K562 (cell line): ENCODE data around the gene ISL1. TPM values are rescaled to one million over a fixed set of nuclear protein-coding genes. Genes with fewer than 3 reads are reported as not detected.
A peak's percentile ranks its signal among the peaks of the same experiment; 100 is the strongest.

Experiments used
- ATAC-seq: fragments of 200-7000 bp; cut with Tn5 transposase; 3 replicates; pipeline ENCODE4 v1.9.1; 2020; ENCODE audit warnings: moderate library complexity
- BruUV-seq: library from RNA; stranded (reverse); fragments of 400-500 nt; replicated peaks from 2 replicates; lab custom pipeline; 2021; lab: Mats Ljungman, UMichigan
- CTCF ChIA-PET: fragments of 300-600 bp; formaldehyde crosslinking; extraction: SDS; loops from one replicate; lab custom pipeline; 2021; ENCODE audit warnings: low intra/inter-chr PET ratio; lab: Yijun Ruan, JAX
- POLR2A ChIA-PET: fragments of 300-600, 350-650 bp; sonication (Branson Sonifier 250); formaldehyde crosslinking; extraction: SDS; loops from one replicate; lab custom pipeline; 2021; ENCODE audit warnings: antibody characterized with exemption, inconsistent platforms; lab: Yijun Ruan, JAX
- DNase-seq, 4 experiments: peaks; one replicate each; pipeline versions ENCODE4 v3.0.0 to v3.0.0-alpha.2; 2011 to 2018; ENCODE audit warnings: low spot score in 3 of 4, mixed read lengths in 3 of 4; ENCODE audit errors: extremely low read depth in 1 of 4
- FAIRE-seq: peaks from 2 replicates; lab custom pipeline; 2011; peaks lifted over from hg19 to GRCh38; lab: Jason Lieb, UNC
- H2AFZ ChIP-seq: 2 replicates; pipeline ENCODE4 v1.6.0; 2011; ENCODE audit warnings: low read depth, low read length, control low read depth, inconsistent platforms
- H3K27ac ChIP-seq: fragments of 200-600 bp; 3 replicates; pipeline ENCODE4 v1.8.0; 2011; ENCODE audit warnings: low read depth, mild to moderate bottlenecking, control low read depth, inconsistent platforms, low read length, moderate library complexity, mixed read lengths; ENCODE audit errors: extremely low read depth
- H3K27me3 ChIP-seq, 2 experiments: fragments of 300-600 bp in 1 of 2; 2 replicates in 1 of 2; 3 replicates in 1 of 2; pipeline versions ENCODE4 v1.6.0 to v1.8.0; 2011; ENCODE audit warnings: inconsistent platforms in 2 of 2, low read length in 2 of 2, mild to moderate bottlenecking in 1 of 2, mixed read lengths in 1 of 2, moderate library complexity in 1 of 2; ENCODE audit not compliant: control insufficient read depth in 2 of 2, insufficient read depth in 2 of 2
- H3K36me3 ChIP-seq: fragments of 300-600 bp; 3 replicates; pipeline ENCODE4 v1.8.0; 2011; ENCODE audit warnings: mild to moderate bottlenecking, low read length, inconsistent platforms; ENCODE audit not compliant: control insufficient read depth, insufficient read depth
- H3K4me1 ChIP-seq, 2 experiments: fragments of 200-600 bp in 1 of 2; replicated peaks in 1 of 2; 2 replicates in 1 of 2; 3 replicates in 1 of 2; pipeline versions ENCODE4 v1.5.1 to v1.8.0; 2011; ENCODE audit warnings: inconsistent platforms in 2 of 2, low read length in 2 of 2, mild to moderate bottlenecking in 1 of 2, mixed read lengths in 1 of 2, moderate library complexity in 1 of 2; ENCODE audit not compliant: control insufficient read depth in 2 of 2, insufficient read depth in 2 of 2
- H3K4me2 ChIP-seq: 2 replicates; pipeline ENCODE4 v1.6.1; 2011; ENCODE audit warnings: low read length, control low read depth, inconsistent platforms, mixed read lengths; ENCODE audit not compliant: insufficient read depth
- H3K4me3 ChIP-seq: fragments of 200-600 bp; sonication (generic), shearing (Covaris generic); 2 replicates; pipeline ENCODE4 v1.5.1; 2016; ENCODE audit warnings: control low read depth, inconsistent platforms
- H3K79me2 ChIP-seq: fragments of 200-600 bp; 3 replicates; pipeline ENCODE4 v1.8.0; 2011; ENCODE audit warnings: low read length, inconsistent platforms; ENCODE audit not compliant: control insufficient read depth, insufficient read depth
- H3K9ac ChIP-seq, 2 experiments: 2 replicates each; pipeline versions ENCODE4 v1.6.0 to v1.6.1; 2011; ENCODE audit warnings: low read depth in 2 of 2, low read length in 2 of 2, control low read depth in 1 of 2, inconsistent platforms in 1 of 2, mild to moderate bottlenecking in 1 of 2, mixed read lengths in 1 of 2; ENCODE audit not compliant: insufficient read depth in 1 of 2
- H3K9me1 ChIP-seq: one replicate; pipeline ENCODE4 v1.6.0; 2011; ENCODE audit warnings: inconsistent platforms, mild to moderate bottlenecking, low read length, moderate library complexity; ENCODE audit not compliant: control insufficient read depth, insufficient read depth
- H3K9me3 ChIP-seq: replicated peaks from 2 replicates; pipeline ENCODE4 v1.5.1; 2011; ENCODE audit warnings: low read depth, low read length, inconsistent platforms; ENCODE audit not compliant: control insufficient read depth, insufficient read depth
- H4K20me1 ChIP-seq: replicated peaks from 2 replicates; pipeline ENCODE4 v1.6.1; 2011; ENCODE audit warnings: low read length, inconsistent platforms, mixed read lengths; ENCODE audit not compliant: control insufficient read depth, insufficient read depth
- CTCF ChIP-seq, 3 experiments: IDR thresholded peaks in 2 of 3; conservative IDR thresholded peaks in 1 of 3; 2 replicates each; pipeline ENCODE4 v1.5.1; 2011 to 2012; ENCODE audit warnings: low read length in 3 of 3, mild to moderate bottlenecking in 3 of 3, control low read depth in 2 of 3, improper control_type of control experiment in 1 of 3, inconsistent platforms in 1 of 3, low read depth in 1 of 3, mixed read lengths in 1 of 3, moderate library complexity in 1 of 3; ENCODE audit not compliant: insufficient read depth in 2 of 3
- E2F1 ChIP-seq: sonication (generic); formaldehyde crosslinking; IDR thresholded peaks from 2 replicates; pipeline ENCODE4 v1.8.1; 2023; ENCODE audit warnings: mild to moderate bottlenecking, missing genetic modification reagents, moderate library complexity
- MAFF ChIP-seq: IDR thresholded peaks from 2 replicates; pipeline ENCODE4 v1.6.1; 2012; ENCODE audit warnings: low read length, improper control_type of control experiment
- RAD21 ChIP-seq, 2 experiments: fragments of 250-450 bp in 1 of 2; fragments of 450-650 bp in 1 of 2; sonication (Bioruptor Pico) in 1 of 2; formaldehyde crosslinking in 1 of 2; IDR thresholded peaks in 1 of 2; conservative IDR thresholded peaks in 1 of 2; 2 replicates each; pipeline versions ENCODE4 v1.4.0 to v1.8.0; 2020 to 2022; ENCODE audit warnings: mild to moderate bottlenecking in 2 of 2, moderate library complexity in 1 of 2
- RNF2 ChIP-seq: sonication (generic); IDR thresholded peaks from 2 replicates; pipeline ENCODE4 v1.6.1; 2016
- STAT5A ChIP-seq: IDR thresholded peaks from 2 replicates; pipeline ENCODE4 v1.6.1; 2012; ENCODE audit warnings: low read length, inconsistent platforms, borderline replicate concordance
- ZNF140 ChIP-seq: fragments of 250-450 bp; sonication (Bioruptor Pico); IDR thresholded peaks from 2 replicates; pipeline ENCODE4 v1.8.0; 2021; ENCODE audit warnings: moderate library complexity, mild to moderate bottlenecking, inconsistent platforms
- ZNF518B ChIP-seq: fragments of 250-450 bp; sonication (Bioruptor Pico); IDR thresholded peaks from 2 replicates; pipeline ENCODE4 v1.5.0; 2021; ENCODE audit warnings: mild to moderate bottlenecking, moderate library complexity
- ZNF780A ChIP-seq: fragments of 250-450 bp; sonication (Bioruptor Pico); IDR thresholded peaks from 2 replicates; pipeline ENCODE4 v1.5.0; 2021; ENCODE audit warnings: mild to moderate bottlenecking
- WGBS: fragments of 100-300 bp; shearing (Covaris generic); methylation state at CpG from one replicate; pipeline ENCODE4 v1.1.6; 2016; ENCODE audit warnings: low coverage, mixed read lengths; ENCODE audit not compliant: insufficient coverage; ENCODE audit errors: missing lambda C conversion rate; 5-methylcytosine and 5-hydroxymethylcytosine counted together
- in situ Hi-C: fragments of 300-500 bp; cut with MboI; formaldehyde crosslinking; loops from 4 replicates; pipeline ENCODE4 v1.15.0; 2018; ENCODE audit warnings: inconsistent platforms, mixed read lengths
- intact Hi-C: fragments of 100-400 bp; cut with micrococcal nuclease; formaldehyde crosslinking; loops from 2 replicates; pipeline ENCODE4 v1.14.2; 2022
- polyA plus RNA-seq, 8 experiments: library from polyadenylated mRNA; depleted of rRNA in 4 of 8; stranded (reverse) in 5 of 8; unstranded in 3 of 8; fragments of >200 nt; fragmentation: Nextera tagmentation in 2 of 8; fragmentation: Illumina TruSeq in 1 of 8; extraction: Ambion mirVana in 2 of 8; extraction: Trizol in 1 of 8; gene quantifications; 2 replicates each; pipeline versions ENCODE4 v1.2.1 to v1.2.3, GENCODE V29; 2011 to 2014; ENCODE audit warnings: inconsistent platforms in 1 of 8, missing spikeins in 1 of 8
- total RNA-seq, 7 experiments: library from RNA; depleted of rRNA in 6 of 7; stranded (reverse); fragments of >200 nt in 6 of 7; fragmentation: Illumina TruSeq in 2 of 7; extraction: Trizol in 2 of 7; gene quantifications; 2 replicates each; pipeline versions ENCODE4 v1.2.1 to v1.2.3, GENCODE V29; 2011 to 2021; ENCODE audit warnings: low replicate concordance in 1 of 7

Gene ISL1
- total and polyA plus RNA-seq, 9 of the 15 experiments (the other 6 are each of a cell fraction or from before 2014, with no cell fraction given) = not detected

- peak in 2 of 3 experiments; percentile 46 to 56; a peak in 4 of 6 replicates for TF ChIP-seq CTCF (IDR thresholded peaks at IDR 0.05 in 2 of 3, conservative IDR thresholded peaks at IDR 0.05 in 1 of 3; ENCODE audit: insufficient read depth in 2 of 3, low read depth in 1 of 3, low read length in 3 of 3)
- no peak for TF ChIP-seq RNF2
- peak in 1 of 2 experiments; percentile 48; a peak in 2 of 4 replicates for TF ChIP-seq RAD21 (CRISPR knock-in tag; conservative IDR thresholded peaks at IDR 0.05 in 1 of 2, IDR thresholded peaks at IDR 0.05 in 1 of 2)
Observed at GRCh38 chr5:51380603-51381207, 2.5 kb upstream of the ISL1 start (continued).

GRCh38 chr5:51381761-51382474 is 1.3 kb upstream of the ISL1 start:
- Histone ChIP-seq H3K27ac (no peak overlapping the region), H3K4me3 (no peak overlapping the region), H3K36me3 (no peaks in the 10 kb centered on the region), H3K9me1 (no peaks in the 10 kb centered on the region), H4K20me1 (no peaks in the 10 kb centered on the region), H3K9me3 (no peaks in the 10 kb centered on the region), H3K27me3 (peaks cover 9 to 24% of the 10 kb centered on the region in 2 experiments; a peak in 3 of 5 replicates), H3K4me2 (no peak overlapping the region), H3K4me1 (peaks cover 0 to 9% of the 10 kb centered on the region in 2 experiments; a peak in 1 of 5 replicates), H2AFZ (no peak overlapping the region), H3K9ac (no peak overlapping the region), H3K79me2 (no peaks in the 10 kb centered on the region)
- ChIA-PET CTCF (no interaction called here), POLR2A (no interaction called here)
- in situ Hi-C loops (loop anchor here (25.0 kb wide), 1 partner anchor 1280 kb away; no protein-coding TSS in a partner anchor), intact Hi-C loops (loop anchor here (5.0 kb wide), 1 partner anchor 1275 kb away; no protein-coding TSS in a partner anchor)
- ATAC-seq (no peak), DNase-seq (no peak), FAIRE-seq (no peak)
- 5% methylated on average over 19 of the region's 19 CpGs for WGBS
- BruUV-seq = no TSS peak
- no peak for TF ChIP-seq ZNF518B
- no peak for TF ChIP-seq ZNF140 (CRISPR knock-in tag)
- no peak for TF ChIP-seq E2F1 (CRISPR knock-in tag)
- TF ChIP-seq STAT5A = no peak
- TF ChIP-seq MAFF = no peak
- no peak for TF ChIP-seq ZNF780A (CRISPR knock-in tag)
